GM18502 (cell line): Measurements from ENCODE around the gene KAZALD1.
"Not testable (repeated sequence)": the region's sequence is repeated elsewhere in the genome, so short reads cannot be mapped to it uniquely, and the experiment has no call there.

Experiments
- ATAC-seq: cut with Tn5 transposase; IDR thresholded peaks from one replicate; pipeline ENCODE4 v1.9.1; 2021; ENCODE audit warnings: mild to moderate bottlenecking; ENCODE audit not compliant: unreplicated experiment, poor library complexity

The KAZALD1 gene

GRCh38 chr10:101029520-101030295 lies 32.1 kb upstream of the KAZALD1 start:
- no peak for ATAC-seq

- no peak for ATAC-seq
Observed at GRCh38 chr10:101030496-101031127, 31.2 kb upstream of the KAZALD1 start.

- ATAC-seq = peak; percentile 89
Observed at GRCh38 chr10:101031128-101031795, 30.5 kb upstream of the KAZALD1 start, which contains the start of the genes PDZD7 and SFXN3. TSS of gene PDZD7 (minus strand) at chr10:101031129. CDS start at chr10:101030219, 910 bp downstream. TSS of gene SFXN3 (plus strand) at chr10:101031234. CDS start at chr10:101034695, 3,461 bp downstream.

GRCh38 chr10:101031796-101032636 lies 29.8 kb upstream of the KAZALD1 start:
- ATAC-seq = peak; percentile 49

GRCh38 chr10:101032637-101033224 lies 29.1 kb upstream of the KAZALD1 start:
- peak; percentile 29 for ATAC-seq

- no peak for ATAC-seq
Observed at GRCh38 chr10:101033276-101033675, 28.5 kb upstream of the KAZALD1 start.

- ATAC-seq = not testable (repeated sequence)
Observed at GRCh38 chr10:101034404-101034803, 27.4 kb upstream of the KAZALD1 start.

- ATAC-seq = no peak
Observed at GRCh38 chr10:101035314-101035713, 26.5 kb upstream of the KAZALD1 start.

- no peak for ATAC-seq
Observed at GRCh38 chr10:101035916-101036702, 25.7 kb upstream of the KAZALD1 start.

- ATAC-seq = no peak
Observed at GRCh38 chr10:101036726-101037125, 25.1 kb upstream of the KAZALD1 start.

- ATAC-seq = no peak
Observed at GRCh38 chr10:101038484-101038883, 23.3 kb upstream of the KAZALD1 start.

GRCh38 chr10:101040061-101040460 lies 21.7 kb upstream of the KAZALD1 start:
- no peak for ATAC-seq

GRCh38 chr10:101040851-101041250 lies 20.9 kb upstream of the KAZALD1 start:
- ATAC-seq = no peak

GRCh38 chr10:101041252-101041761 lies 20.5 kb upstream of the KAZALD1 start:
- ATAC-seq = peak; percentile 65

- ATAC-seq = no peak
Observed at GRCh38 chr10:101042118-101042517, 19.7 kb upstream of the KAZALD1 start.

- ATAC-seq = peak; percentile 92
Observed at GRCh38 chr10:101042667-101043362, 19.0 kb upstream of the KAZALD1 start.

- ATAC-seq = no peak
Observed at GRCh38 chr10:101043363-101043707, 18.5 kb upstream of the KAZALD1 start.

- ATAC-seq = no peak
Observed at GRCh38 chr10:101044117-101044516, 17.7 kb upstream of the KAZALD1 start.
